OCI-LY3 (cell line): ENCODE results near the gene OXT.

Experiments
- CTCF ChIP-seq: fragments of 200-600, 300-600 bp; sonication (generic); IDR thresholded peaks from 2 replicates; pipeline ENCODE4 v1.5.1; 2014; ENCODE audit warnings: antibody characterized with exemption, low read length, low read depth
- EZH2phosphoT487 ChIP-seq: fragments of 200-600 bp; shearing (Covaris generic); IDR thresholded peaks from 2 replicates; pipeline ENCODE4 v1.6.1; 2018; ENCODE audit warnings: antibody characterized with exemption, mixed run types, low read depth

- no peak for TF ChIP-seq CTCF
- TF ChIP-seq EZH2phosphoT487: no peak
These were observed at the start of gene OXT for GRCh38 chr20:3071610-3072529.
